ENCODE results near the gene KCNQ1. TPM values are rescaled to one million over a fixed set of nuclear protein-coding genes. Genes with fewer than 3 reads are reported as not detected.

Gene KCNQ1
- total RNA-seq, 1 donor from 2014 or later, result 6.4 TPM

DNA sequence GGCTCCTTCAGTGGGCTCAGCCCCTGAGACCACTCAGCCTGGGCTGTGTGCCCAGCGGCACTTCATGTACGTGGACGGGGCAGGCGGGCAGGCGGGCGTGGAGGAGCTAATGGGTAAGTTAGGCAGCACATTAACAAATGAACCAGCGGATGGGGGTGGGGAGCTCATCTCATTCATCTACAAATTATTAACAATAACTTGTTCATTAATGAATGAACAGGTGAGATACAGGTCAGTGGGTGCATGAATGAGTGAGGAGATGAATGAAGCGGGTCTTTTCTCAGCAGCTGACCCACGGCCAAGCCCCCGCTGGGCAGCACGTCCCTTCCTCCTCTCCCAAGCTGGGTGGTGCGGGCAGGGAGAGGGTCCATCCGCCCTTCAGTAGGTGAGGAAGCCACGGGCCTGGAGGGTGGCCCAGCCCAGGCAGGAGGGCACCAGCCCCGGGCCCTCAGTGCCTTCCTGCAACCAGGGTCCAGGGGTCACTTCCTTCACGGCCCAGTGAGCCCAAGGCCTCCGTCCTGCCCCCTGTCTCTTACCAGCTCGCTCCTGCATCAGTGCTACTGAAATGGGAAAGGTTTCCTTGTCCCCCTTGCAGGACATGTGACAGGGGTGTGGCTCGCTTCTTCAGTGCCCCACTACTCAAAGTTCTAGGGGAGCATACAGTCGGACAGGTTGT lies 315.5 kb downstream of the KCNQ1 start:
- no peaks in the 10 kb centered on the region for H3K9me3 Mint-ChIP-seq
- no peaks in the 10 kb centered on the region for H3K4me1 Mint-ChIP-seq
- no peaks in the 10 kb centered on the region for H3K36me3 Mint-ChIP-seq (ENCODE audit: low read depth)
- intact Hi-C loops (cut with micrococcal nuclease), result no loop called here
- no peak overlapping the region for H3K27ac Mint-ChIP-seq
- DNase-seq, result no peak
- H3K4me3 Mint-ChIP-seq, result no peak overlapping the region
- H3K27me3 Mint-ChIP-seq, result peaks cover 2% of the 10 kb centered on the region

DNA sequence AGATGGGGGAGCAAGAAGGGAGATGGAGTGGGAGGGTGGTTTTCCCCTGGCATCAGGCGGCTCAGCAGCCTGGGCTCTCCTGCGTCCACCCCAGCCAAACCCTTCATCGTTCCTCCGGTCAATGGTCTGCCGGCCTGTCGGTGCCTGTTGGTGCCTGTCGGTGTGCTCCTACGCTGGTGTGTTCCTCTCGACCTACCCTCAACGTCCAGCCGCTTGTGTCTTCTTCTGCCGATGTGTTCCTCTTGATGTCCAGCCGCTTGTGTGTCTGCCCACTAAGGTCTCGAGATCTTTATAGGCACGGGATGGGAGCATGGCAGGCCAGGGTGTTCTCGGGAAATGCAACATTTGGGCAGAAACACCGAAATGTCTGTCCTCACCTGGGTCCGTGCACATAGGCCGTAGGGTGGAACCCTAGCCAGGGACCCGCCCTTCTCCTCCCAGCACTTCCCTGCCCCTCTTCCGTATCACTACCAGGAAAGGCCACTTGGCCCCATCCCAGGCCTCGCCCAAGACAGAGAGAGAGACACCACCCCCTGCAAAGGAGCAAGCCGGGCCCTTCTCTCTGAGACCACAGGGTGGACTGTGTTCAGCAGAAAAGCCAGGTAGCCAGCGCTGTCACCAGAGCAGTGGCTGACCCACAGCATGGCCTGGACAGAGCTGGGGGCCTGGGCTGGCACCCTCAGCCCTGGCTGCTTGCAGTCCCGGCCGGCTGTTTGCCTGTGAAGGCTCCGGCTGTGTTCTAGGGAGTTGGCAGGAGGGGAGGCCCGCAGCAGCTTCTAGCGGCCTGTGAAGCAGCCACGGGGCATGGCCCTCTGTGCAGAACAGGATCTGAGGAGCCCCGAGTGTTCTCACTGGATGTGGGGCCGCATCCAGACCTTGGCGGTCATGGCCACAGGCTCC lies 316.6 kb downstream of the KCNQ1 start:
- H3K27me3 Mint-ChIP-seq, result peaks cover 2% of the 10 kb centered on the region
- intact Hi-C loops (cut with micrococcal nuclease), result no loop called here
- H3K27ac Mint-ChIP-seq, result no peak overlapping the region
- H3K4me1 Mint-ChIP-seq, result no peaks in the 10 kb centered on the region
- H3K9me3 Mint-ChIP-seq, result no peaks in the 10 kb centered on the region
- no peak for DNase-seq
- H3K36me3 Mint-ChIP-seq (ENCODE audit: low read depth), result no peaks in the 10 kb centered on the region
- H3K4me3 Mint-ChIP-seq, result no peak overlapping the region

DNA sequence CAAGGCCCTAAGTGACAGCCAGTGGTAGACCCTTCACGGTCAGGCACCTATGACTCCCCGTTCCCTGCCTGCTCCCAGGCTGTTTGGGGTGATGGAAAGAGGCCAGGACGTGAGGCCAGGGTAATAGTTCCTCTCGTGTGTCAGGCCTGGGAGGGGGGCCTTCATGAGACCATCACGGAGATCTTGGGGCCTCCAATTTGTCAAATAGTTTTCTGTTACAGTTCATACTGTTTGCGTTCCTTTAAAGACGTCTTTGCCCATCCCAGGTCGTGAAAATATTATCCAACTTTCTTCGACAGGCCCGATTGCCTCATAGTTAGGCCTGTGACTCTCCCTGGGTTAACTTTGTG lies 317.2 kb downstream of the KCNQ1 start:
- Mint-ChIP-seq H3K27me3 (peaks cover 2% of the 10 kb centered on the region), H3K36me3 (ENCODE audit: low read depth) (no peaks in the 10 kb centered on the region), H3K4me1 (no peaks in the 10 kb centered on the region), H3K4me3 (no peak overlapping the region), H3K9me3 (no peaks in the 10 kb centered on the region), H3K27ac (no peak overlapping the region)
- DNase-seq, result no peak
- intact Hi-C loops (cut with micrococcal nuclease), result no loop called here

DNA sequence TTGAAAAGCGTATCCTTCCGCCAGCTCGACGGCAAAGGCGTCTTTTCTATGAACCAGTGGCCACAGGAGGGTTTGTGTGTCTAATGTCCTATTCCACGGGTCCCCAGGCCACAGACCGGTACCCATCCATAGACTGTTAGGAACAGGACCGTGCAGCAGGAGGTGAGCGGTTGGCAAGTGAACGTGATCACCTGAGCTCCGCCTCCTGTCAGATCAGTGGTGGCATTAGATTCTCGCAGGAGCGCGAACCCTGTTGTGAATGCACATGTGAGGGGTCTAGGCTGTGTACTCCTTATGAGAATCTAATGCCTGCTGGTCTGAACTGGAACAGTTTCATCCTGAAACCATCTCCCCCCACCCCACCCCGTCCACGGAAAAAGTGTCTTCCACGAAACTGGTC lies 317.6 kb downstream of the KCNQ1 start:
- intact Hi-C loops (cut with micrococcal nuclease), result no loop called here
- Mint-ChIP-seq H3K4me1 (no peaks in the 10 kb centered on the region), H3K36me3 (ENCODE audit: low read depth) (no peaks in the 10 kb centered on the region), H3K27ac (no peak overlapping the region), H3K27me3 (peaks cover 2% of the 10 kb centered on the region), H3K9me3 (no peaks in the 10 kb centered on the region), H3K4me3 (no peak overlapping the region)
- DNase-seq, result no peak

DNA sequence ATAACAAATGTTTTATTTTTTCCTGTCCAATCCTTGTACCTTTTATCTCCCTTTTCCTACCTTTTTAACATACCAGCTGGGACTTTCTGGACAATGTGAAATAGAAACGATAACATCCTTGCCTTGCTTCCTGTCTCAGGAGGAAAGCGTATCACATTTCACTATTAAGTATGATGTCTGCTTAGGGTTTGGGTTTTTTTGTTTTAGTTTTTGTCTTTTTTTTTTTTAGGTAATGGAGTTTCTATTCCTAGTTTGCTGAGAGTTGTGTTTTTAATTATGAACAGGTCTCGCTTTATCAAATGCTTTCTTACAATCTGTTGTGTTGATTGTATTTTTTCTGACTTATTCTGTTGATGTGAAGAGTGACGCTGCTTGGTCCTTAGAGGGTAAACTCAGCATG lies 319.2 kb downstream of the KCNQ1 start:
- H3K36me3 Mint-ChIP-seq (ENCODE audit: low read depth), result no peaks in the 10 kb centered on the region
- no peak overlapping the region for H3K27ac Mint-ChIP-seq
- H3K27me3 Mint-ChIP-seq, result peaks cover 2% of the 10 kb centered on the region
- no peaks in the 10 kb centered on the region for H3K9me3 Mint-ChIP-seq
- no peaks in the 10 kb centered on the region for H3K4me1 Mint-ChIP-seq
- no peak overlapping the region for H3K4me3 Mint-ChIP-seq
- DNase-seq, result no peak
- intact Hi-C loops (cut with micrococcal nuclease), result no loop called here

- intact Hi-C loops (cut with micrococcal nuclease), result no loop called here
- H3K4me1 Mint-ChIP-seq, result no peaks in the 10 kb centered on the region
- DNase-seq, result no peak
- no peak overlapping the region for H3K4me3 Mint-ChIP-seq
- no peaks in the 10 kb centered on the region for H3K36me3 Mint-ChIP-seq (ENCODE audit: low read depth)
- H3K27ac Mint-ChIP-seq, result no peak overlapping the region
- H3K9me3 Mint-ChIP-seq, result no peaks in the 10 kb centered on the region
- H3K27me3 Mint-ChIP-seq, result peaks cover 2% of the 10 kb centered on the region
Observed at GRCh38 chr11:2765491-2765890, 320.7 kb downstream of the KCNQ1 start.

- DNase-seq, result no peak
- Mint-ChIP-seq H3K36me3 (ENCODE audit: low read depth) (no peaks in the 10 kb centered on the region), H3K4me3 (no peak overlapping the region), H3K27me3 (peaks cover 2% of the 10 kb centered on the region), H3K4me1 (no peaks in the 10 kb centered on the region), H3K9me3 (no peaks in the 10 kb centered on the region), H3K27ac (no peak overlapping the region)
- intact Hi-C loops (cut with micrococcal nuclease), result no loop called here
Observed at GRCh38 chr11:2766166-2766565, 321.4 kb downstream of the KCNQ1 start.

- Mint-ChIP-seq H3K36me3 (ENCODE audit: low read depth) (no peaks in the 10 kb centered on the region), H3K27ac (no peak overlapping the region), H3K4me1 (no peaks in the 10 kb centered on the region), H3K4me3 (no peak overlapping the region), H3K27me3 (peaks cover 2% of the 10 kb centered on the region), H3K9me3 (no peaks in the 10 kb centered on the region)
- intact Hi-C loops (cut with micrococcal nuclease), result no loop called here
- no peak for DNase-seq
Observed at GRCh38 chr11:2767071-2767470, 322.3 kb downstream of the KCNQ1 start.

DNA sequence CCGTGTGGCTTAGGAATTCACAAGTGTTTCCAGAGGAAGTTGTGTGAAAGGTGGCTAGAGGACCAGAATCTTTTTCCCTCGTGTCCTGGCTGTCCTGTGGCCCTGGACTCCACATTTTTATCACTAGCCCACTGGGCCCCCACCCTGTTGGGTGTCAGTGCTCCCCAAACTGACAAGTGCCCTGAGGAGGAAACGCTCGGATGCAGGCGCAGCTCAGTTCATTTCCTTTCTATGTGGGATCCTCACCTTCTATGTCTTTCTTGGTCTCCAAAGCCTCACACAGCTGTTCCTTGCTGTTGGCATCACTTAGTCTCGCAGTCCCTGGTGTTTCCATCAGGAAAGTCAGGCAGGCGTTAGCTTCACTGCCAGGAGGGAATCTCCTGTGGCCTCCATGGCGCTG lies 323.0 kb downstream of the KCNQ1 start:
- DNase-seq, result no peak
- no peaks in the 10 kb centered on the region for H3K9me3 Mint-ChIP-seq
- intact Hi-C loops (cut with micrococcal nuclease), result no loop called here
- H3K4me3 Mint-ChIP-seq, result no peak overlapping the region
- no peak overlapping the region for H3K27ac Mint-ChIP-seq
- peaks cover 2% of the 10 kb centered on the region for H3K27me3 Mint-ChIP-seq
- H3K36me3 Mint-ChIP-seq (ENCODE audit: low read depth), result no peaks in the 10 kb centered on the region
- peaks cover under 1% of the 10 kb centered on the region for H3K4me1 Mint-ChIP-seq

- Mint-ChIP-seq H3K4me3 (no peak overlapping the region), H3K9me3 (no peaks in the 10 kb centered on the region), H3K36me3 (ENCODE audit: low read depth) (no peaks in the 10 kb centered on the region), H3K27ac (no peak overlapping the region), H3K4me1 (peaks cover 2% of the 10 kb centered on the region), H3K27me3 (peaks cover 2% of the 10 kb centered on the region)
- no peak for DNase-seq
- intact Hi-C loops (cut with micrococcal nuclease), result no loop called here
Observed at GRCh38 chr11:2768471-2769408, 323.9 kb downstream of the KCNQ1 start.

GRCh38 chr11:2769409-2770095 lies 324.7 kb downstream of the KCNQ1 start:
- peaks cover 2% of the 10 kb centered on the region for H3K4me1 Mint-ChIP-seq
- intact Hi-C loops (cut with micrococcal nuclease), result no loop called here
- no peaks in the 10 kb centered on the region for H3K36me3 Mint-ChIP-seq (ENCODE audit: low read depth)
- no peaks in the 10 kb centered on the region for H3K9me3 Mint-ChIP-seq
- peaks cover 2% of the 10 kb centered on the region for H3K27me3 Mint-ChIP-seq
- no peak overlapping the region for H3K27ac Mint-ChIP-seq
- no peak overlapping the region for H3K4me3 Mint-ChIP-seq
- no peak for DNase-seq

DNA sequence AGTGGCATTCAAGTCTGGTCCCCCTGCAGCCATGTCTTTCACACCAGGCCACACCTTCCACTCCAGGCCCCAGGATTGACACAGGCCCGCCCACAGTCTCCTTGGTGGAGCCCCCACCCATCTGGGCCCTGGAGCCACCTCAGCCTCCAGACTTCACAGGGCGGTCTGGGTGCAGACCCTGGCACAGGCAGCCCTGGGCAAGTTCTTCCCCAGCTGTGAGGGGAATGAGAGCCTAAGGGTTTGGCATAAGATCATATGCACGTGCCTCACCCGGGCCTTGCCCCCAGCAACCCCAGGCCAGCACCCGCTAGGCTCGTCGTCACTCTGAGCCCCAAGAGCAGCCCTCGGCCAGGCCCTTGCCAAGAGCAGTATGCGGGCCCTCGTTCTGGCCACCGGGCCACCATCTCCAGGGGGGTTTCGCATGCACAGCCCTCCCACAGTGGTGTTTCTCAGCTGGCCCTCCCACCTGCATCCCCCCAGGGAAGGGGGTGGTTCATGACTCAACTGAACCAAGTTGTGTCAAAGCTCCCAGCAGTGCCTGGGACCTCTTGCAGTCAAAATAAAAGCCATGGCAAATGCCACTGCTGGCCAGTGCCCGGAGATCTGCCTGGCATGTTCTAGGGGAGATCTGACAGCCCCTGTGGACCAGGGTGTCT lies 325.4 kb downstream of the KCNQ1 start:
- Mint-ChIP-seq H3K27me3 (no peaks in the 10 kb centered on the region), H3K4me3 (no peak overlapping the region), H3K27ac (no peak overlapping the region), H3K4me1 (peaks cover 6% of the 10 kb centered on the region), H3K9me3 (no peaks in the 10 kb centered on the region), H3K36me3 (ENCODE audit: low read depth) (no peaks in the 10 kb centered on the region)
- no peak for DNase-seq
- intact Hi-C loops (cut with micrococcal nuclease), result no loop called here

DNA sequence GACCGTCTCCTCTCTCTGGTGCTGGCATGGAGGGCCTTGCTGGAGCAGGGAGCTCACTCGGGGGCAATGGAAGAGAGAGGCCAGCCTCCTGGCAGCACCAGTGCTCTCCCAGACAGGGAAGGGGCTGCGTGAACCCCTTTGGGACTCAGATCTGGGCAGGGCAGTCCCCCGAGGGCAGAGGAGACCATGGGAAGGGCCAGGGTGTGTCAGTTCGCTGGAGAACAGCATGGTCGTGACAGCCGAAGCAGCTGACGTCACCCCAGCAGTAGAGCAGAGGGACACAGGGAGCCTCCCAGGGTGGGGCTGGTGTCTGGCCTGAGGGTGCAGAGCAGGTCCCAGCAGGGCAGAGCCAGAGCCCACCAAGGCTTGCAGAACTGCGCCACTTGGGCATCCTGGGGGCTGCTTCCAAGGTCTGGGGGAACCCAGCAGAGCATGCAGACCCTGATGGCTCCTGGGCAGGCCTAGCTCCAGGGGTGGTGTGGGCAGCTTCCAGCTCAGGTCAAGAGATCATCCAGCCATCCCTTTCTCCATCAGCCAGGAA lies 326.0 kb downstream of the KCNQ1 start:
- intact Hi-C loops (cut with micrococcal nuclease), result no loop called here
- Mint-ChIP-seq H3K36me3 (ENCODE audit: low read depth) (no peaks in the 10 kb centered on the region), H3K27ac (no peak overlapping the region), H3K4me1 (peaks cover 6% of the 10 kb centered on the region), H3K9me3 (no peaks in the 10 kb centered on the region), H3K27me3 (no peaks in the 10 kb centered on the region), H3K4me3 (no peak overlapping the region)
- DNase-seq, result no peak
